Measurements from ENCODE around the gene POLR2I. TPM values are rescaled to one million over a fixed set of nuclear protein-coding genes. Genes with fewer than 3 reads are reported as not detected.

POLR2I gene
- total and polyA plus RNA-seq, 9 of the 15 experiments (the other 6 are each of a cell fraction or from before 2014, with no cell fraction given): 28.0 to 283 (median 123) TPM

DNA sequence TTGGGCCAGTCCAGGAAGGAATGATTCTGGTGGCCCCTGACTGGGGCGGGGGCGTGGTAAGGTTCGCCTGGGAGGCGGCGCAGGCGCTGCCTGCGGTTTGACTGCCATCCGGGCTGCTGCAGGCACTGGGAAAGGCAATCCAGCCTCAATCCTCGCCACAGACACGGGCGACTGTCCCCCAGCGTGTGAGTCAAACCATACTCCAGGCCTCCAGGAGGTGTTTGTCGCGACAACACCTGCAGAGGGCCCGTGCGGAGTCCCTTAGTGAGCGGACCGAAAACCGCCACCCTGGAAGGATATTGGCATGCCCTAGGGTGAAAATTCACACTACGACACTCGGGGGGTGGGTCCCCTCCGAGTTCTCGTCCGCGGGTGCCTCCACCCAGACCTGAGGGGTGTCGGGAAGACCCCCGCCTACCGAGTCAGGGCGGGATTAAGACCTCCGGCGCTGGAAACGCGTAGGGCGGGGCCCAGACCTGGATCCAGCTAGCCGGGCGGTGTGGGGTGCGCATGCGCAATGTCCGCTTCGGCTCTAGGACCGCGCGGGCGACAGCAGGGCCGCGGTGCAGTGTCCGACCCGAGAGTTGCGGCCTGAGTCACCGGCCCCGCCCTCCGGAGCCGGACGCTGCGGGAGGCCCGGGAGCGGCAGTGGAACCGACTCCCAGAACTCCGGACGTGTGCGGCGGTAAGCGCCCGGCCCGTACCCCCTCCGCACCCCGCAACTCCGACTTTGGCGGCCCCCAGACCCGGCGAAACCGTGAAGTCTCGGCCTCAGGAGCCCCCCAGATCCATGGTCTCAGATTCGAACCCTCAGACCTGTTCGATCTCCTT lies 25.0 kb upstream of the POLR2I start, which contains the start of gene CAPNS1 (continued):
- TF ChIP-seq FOXO4 (CRISPR knock-in tag; IDR thresholded peaks at IDR 0.05) (no peak), RBM39 (optimal IDR thresholded peaks at IDR 0.05; ENCODE audit: low read depth, low read length) (no peak), GTF2A2 (tag; IDR thresholded peaks at IDR 0.05) (no peak), HINFP (tag; conservative IDR thresholded peaks at IDR 0.05; ENCODE audit: low read depth) (no peak; the same call in 1 of the 2 replicates), CREB5 (CRISPR knock-in tag; IDR thresholded peaks at IDR 0.05) (no peak), SMAD1 (IDR thresholded peaks at IDR 0.05; ENCODE audit: low read depth, low read length, partially characterized antibody) (no peak), RBM17 (IDR thresholded peaks at IDR 0.05; ENCODE audit: borderline replicate concordance, low read depth, low read length) (no peak), SMC3 (conservative IDR thresholded peaks at IDR 0.05; ENCODE audit: insufficient read depth, low read depth, low read length) (0 out of 2 replicates have a peak, but pooled peaks have one; percentile 9), ZBTB8A (IDR thresholded peaks at IDR 0.05; ENCODE audit: partially characterized antibody) (no peak)
- TF ChIP-seq, protein P1, sequence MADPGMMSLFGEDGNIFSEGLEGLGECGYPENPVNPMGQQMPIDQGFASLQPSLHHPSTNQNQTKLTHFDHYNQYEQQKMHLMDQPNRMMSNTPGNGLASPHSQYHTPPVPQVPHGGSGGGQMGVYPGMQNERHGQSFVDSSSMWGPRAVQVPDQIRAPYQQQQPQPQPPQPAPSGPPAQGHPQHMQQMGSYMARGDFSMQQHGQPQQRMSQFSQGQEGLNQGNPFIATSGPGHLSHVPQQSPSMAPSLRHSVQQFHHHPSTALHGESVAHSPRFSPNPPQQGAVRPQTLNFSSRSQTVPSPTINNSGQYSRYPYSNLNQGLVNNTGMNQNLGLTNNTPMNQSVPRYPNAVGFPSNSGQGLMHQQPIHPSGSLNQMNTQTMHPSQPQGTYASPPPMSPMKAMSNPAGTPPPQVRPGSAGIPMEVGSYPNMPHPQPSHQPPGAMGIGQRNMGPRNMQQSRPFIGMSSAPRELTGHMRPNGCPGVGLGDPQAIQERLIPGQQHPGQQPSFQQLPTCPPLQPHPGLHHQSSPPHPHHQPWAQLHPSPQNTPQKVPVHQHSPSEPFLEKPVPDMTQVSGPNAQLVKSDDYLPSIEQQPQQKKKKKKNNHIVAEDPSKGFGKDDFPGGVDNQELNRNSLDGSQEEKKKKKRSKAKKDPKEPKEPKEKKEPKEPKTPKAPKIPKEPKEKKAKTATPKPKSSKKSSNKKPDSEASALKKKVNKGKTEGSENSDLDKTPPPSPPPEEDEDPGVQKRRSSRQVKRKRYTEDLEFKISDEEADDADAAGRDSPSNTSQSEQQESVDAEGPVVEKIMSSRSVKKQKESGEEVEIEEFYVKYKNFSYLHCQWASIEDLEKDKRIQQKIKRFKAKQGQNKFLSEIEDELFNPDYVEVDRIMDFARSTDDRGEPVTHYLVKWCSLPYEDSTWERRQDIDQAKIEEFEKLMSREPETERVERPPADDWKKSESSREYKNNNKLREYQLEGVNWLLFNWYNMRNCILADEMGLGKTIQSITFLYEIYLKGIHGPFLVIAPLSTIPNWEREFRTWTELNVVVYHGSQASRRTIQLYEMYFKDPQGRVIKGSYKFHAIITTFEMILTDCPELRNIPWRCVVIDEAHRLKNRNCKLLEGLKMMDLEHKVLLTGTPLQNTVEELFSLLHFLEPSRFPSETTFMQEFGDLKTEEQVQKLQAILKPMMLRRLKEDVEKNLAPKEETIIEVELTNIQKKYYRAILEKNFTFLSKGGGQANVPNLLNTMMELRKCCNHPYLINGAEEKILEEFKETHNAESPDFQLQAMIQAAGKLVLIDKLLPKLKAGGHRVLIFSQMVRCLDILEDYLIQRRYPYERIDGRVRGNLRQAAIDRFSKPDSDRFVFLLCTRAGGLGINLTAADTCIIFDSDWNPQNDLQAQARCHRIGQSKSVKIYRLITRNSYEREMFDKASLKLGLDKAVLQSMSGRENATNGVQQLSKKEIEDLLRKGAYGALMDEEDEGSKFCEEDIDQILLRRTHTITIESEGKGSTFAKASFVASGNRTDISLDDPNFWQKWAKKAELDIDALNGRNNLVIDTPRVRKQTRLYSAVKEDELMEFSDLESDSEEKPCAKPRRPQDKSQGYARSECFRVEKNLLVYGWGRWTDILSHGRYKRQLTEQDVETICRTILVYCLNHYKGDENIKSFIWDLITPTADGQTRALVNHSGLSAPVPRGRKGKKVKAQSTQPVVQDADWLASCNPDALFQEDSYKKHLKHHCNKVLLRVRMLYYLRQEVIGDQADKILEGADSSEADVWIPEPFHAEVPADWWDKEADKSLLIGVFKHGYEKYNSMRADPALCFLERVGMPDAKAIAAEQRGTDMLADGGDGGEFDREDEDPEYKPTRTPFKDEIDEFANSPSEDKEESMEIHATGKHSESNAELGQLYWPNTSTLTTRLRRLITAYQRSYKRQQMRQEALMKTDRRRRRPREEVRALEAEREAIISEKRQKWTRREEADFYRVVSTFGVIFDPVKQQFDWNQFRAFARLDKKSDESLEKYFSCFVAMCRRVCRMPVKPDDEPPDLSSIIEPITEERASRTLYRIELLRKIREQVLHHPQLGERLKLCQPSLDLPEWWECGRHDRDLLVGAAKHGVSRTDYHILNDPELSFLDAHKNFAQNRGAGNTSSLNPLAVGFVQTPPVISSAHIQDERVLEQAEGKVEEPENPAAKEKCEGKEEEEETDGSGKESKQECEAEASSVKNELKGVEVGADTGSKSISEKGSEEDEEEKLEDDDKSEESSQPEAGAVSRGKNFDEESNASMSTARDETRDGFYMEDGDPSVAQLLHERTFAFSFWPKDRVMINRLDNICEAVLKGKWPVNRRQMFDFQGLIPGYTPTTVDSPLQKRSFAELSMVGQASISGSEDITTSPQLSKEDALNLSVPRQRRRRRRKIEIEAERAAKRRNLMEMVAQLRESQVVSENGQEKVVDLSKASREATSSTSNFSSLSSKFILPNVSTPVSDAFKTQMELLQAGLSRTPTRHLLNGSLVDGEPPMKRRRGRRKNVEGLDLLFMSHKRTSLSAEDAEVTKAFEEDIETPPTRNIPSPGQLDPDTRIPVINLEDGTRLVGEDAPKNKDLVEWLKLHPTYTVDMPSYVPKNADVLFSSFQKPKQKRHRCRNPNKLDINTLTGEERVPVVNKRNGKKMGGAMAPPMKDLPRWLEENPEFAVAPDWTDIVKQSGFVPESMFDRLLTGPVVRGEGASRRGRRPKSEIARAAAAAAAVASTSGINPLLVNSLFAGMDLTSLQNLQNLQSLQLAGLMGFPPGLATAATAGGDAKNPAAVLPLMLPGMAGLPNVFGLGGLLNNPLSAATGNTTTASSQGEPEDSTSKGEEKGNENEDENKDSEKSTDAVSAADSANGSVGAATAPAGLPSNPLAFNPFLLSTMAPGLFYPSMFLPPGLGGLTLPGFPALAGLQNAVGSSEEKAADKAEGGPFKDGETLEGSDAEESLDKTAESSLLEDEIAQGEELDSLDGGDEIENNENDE (IDR thresholded peaks at IDR 0.05; ENCODE audit: low read depth, low read length): no peak

Measured in K562 (cell line).